ENCODE measurements around the gene NGEF.
A peak's percentile ranks its signal among the peaks of the same experiment; 100 is the strongest.

NGEF gene

DNA sequence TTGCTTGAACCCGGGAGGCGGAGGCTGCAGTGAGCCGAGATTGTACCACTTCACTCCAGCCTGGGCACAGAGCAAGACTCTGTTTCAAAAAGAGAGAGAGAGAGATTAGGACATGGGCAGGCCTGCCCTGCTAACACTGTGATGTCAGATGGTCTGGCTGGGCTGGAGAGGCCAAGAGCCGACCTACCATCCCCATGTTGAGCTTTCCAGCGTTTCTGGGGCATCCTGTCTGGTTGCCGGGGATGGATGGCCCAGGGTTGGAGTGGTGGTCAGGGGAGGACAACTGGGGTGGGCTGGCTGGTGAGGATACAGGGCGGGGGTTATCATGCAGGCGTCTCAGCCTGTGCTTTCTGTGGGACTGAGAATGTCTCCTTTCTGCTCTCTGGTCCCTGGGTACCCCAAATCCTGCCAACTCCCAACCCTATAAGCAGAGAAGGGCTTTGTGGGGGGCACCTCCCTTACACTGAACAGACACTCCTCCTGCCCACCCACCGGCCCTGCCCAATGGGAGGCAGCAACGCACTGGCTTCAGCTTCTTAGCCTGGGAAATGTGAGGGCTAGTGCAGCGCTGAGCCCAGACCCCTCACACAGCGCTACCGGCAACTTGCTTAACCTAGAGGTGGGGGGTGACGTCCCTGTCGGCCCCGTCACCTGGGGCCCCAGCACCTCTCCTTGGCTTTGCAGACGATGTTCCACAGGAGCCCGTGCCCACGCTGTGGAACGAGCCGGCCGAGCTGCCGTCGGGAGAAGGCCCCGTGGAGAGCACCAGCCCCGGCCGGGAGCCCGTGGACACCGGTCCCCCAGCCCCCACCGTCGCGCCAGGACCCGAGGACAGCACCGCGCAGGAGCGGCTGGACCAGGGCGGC lies 137.6 kb downstream of the NGEF start:
- H3K27me3 Mint-ChIP-seq = peaks cover 45% of the 10 kb centered on the region
- H3K4me1 Mint-ChIP-seq = peaks cover 7% of the 10 kb centered on the region
- DNase-seq = peak; percentile 20
- H3K4me3 Mint-ChIP-seq = peak overlapping the region; percentile 64
- no peaks in the 10 kb centered on the region for H3K9me3 Mint-ChIP-seq
- CTCF ChIA-PET = no interaction called here
- H3K36me3 Mint-ChIP-seq = no peaks in the 10 kb centered on the region
- H3K27ac Mint-ChIP-seq = no peak overlapping the region

DNA sequence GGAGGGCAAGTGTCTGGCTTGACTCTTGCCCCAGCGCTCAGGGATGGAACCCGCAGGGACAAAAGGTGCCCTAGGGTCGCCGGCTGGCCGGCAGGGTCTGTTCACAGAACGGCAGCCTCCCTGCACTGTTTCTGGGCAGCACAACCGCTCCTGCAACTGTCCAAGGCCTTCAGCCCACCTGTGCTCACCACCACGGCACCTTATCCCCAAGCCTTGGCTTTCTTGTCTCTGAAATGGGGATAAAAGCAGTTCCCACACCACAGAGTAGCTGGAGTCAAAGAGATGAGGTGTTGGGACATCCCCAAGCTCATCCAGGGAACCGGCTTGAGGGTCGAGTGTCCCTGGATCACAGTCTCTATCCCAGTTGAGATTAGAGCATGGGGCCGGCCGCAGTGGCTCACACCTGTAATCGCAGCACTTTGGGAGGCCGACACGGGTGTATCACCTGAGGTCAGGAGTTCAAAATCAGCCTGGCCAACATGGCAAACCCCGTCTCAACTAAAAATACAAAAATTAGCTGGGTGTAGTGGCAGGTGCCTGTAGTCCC lies 138.3 kb downstream of the NGEF start:
- H3K4me3 Mint-ChIP-seq = peak overlapping the region; percentile 64

DNA sequence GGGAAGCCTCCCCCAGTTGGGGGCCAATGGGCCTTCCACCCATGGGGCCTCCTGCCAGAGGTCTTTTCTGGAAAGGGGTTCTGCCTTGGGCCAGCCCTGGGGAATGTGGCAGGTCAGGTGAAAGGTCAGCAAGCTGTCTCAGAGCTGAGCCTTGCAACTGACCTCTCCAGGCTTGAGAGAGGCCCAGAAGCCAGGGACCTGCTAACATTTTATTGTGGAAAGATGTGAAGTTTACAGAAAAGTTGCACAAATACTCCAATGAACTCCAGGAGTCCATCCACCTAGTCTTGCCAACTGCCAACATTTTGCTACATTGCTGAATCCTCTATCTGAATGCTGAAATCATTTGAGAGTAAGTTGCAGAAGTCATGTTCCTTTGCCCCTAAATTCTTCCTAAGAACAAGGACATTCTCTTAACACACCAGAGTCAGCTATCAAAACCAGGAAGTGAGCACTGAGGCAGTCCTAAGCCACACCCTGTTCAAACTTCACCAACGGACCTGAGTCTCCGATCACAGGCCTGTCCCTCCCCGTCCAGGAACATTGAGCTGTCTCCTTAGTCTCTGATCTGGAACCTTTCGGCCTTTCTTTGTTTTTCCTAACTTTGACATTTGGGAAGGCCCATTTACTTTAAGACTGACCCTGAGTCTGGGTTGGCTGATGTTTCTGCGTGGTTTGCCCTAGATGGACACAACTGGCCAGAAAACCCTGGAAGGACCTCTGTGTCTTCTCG lies 139.0 kb downstream of the NGEF start:
- CTCF ChIA-PET = no interaction called here
- H3K4me3 Mint-ChIP-seq = no peak overlapping the region
- DNase-seq = peak; percentile 18
- H3K27ac Mint-ChIP-seq = no peak overlapping the region
- no peaks in the 10 kb centered on the region for H3K9me3 Mint-ChIP-seq
- peaks cover 45% of the 10 kb centered on the region for H3K27me3 Mint-ChIP-seq
- no peaks in the 10 kb centered on the region for H3K36me3 Mint-ChIP-seq
- peaks cover 7% of the 10 kb centered on the region for H3K4me1 Mint-ChIP-seq

More for the DNA sequence above, 138.3 kb downstream of the NGEF start:
- Mint-ChIP-seq H3K27ac (no peak overlapping the region), H3K9me3 (no peaks in the 10 kb centered on the region), H3K27me3 (peaks cover 45% of the 10 kb centered on the region), H3K4me1 (peaks cover 7% of the 10 kb centered on the region), H3K36me3 (no peaks in the 10 kb centered on the region)
- DNase-seq = peak; percentile 8
- CTCF ChIA-PET = no interaction called here

DNA sequence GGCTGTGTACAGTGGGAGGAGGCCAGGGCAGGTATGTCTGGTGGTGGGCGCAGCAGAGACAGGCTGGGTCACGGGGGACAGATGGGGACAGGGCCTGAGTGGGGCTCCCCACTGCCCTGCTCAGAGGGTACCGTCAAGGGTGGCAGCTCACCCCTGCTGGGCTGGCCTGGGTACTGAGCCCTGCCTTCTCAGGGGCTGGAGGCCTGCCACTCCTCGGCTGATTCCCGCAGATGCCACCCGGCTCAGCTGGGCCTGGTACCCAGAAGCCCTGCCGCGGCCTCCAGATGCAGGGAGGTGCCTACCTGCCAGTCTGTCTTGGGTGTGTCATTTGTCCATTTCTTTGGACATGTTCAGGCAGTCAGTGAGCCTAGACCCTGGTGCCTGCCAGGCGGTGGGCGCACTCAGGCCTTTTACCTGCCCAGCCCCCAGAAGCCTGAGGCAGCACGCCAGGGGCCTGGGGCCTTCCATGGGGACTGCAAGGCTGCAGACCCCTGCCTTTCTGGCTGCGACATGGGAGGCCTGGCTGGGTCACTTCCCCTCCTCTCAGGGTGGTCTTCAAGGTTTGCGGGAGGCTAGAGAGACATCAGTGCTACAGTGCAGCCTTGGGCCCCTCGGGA lies 139.7 kb downstream of the NGEF start:
- Mint-ChIP-seq H3K4me1 (peaks cover 7% of the 10 kb centered on the region), H3K36me3 (no peaks in the 10 kb centered on the region), H3K27ac (no peak overlapping the region), H3K27me3 (peaks cover 42% of the 10 kb centered on the region), H3K4me3 (no peak overlapping the region), H3K9me3 (no peaks in the 10 kb centered on the region)
- DNase-seq = peak; percentile 15
- CTCF ChIA-PET = no interaction called here

DNA sequence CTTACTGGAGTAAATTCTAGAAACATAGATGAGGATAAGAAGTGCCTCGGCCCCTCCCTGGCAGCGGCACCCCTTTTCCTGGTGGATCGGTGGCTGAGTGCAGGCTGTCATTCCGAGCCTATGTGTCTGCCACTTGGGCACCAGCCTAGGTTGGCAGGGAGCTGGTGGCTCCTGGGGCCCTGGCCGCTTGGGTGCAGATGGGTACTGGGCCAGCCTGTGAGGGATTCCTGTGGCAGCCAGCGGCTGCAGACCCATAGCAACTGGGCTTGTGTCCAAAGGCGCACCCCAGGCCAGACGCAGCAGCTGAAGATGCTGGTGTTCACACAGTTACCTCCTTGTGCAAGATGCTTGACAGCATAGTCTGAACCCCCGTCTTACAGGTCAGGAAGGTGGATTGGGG lies 140.2 kb downstream of the NGEF start:
- DNase-seq = peak; percentile 18
- peaks cover 37% of the 10 kb centered on the region for H3K27me3 Mint-ChIP-seq
- no peaks in the 10 kb centered on the region for H3K9me3 Mint-ChIP-seq
- no peaks in the 10 kb centered on the region for H3K36me3 Mint-ChIP-seq
- H3K27ac Mint-ChIP-seq = no peak overlapping the region
- H3K4me1 Mint-ChIP-seq = peaks cover 7% of the 10 kb centered on the region
- CTCF ChIA-PET = no interaction called here
- H3K4me3 Mint-ChIP-seq = no peak overlapping the region

DNA sequence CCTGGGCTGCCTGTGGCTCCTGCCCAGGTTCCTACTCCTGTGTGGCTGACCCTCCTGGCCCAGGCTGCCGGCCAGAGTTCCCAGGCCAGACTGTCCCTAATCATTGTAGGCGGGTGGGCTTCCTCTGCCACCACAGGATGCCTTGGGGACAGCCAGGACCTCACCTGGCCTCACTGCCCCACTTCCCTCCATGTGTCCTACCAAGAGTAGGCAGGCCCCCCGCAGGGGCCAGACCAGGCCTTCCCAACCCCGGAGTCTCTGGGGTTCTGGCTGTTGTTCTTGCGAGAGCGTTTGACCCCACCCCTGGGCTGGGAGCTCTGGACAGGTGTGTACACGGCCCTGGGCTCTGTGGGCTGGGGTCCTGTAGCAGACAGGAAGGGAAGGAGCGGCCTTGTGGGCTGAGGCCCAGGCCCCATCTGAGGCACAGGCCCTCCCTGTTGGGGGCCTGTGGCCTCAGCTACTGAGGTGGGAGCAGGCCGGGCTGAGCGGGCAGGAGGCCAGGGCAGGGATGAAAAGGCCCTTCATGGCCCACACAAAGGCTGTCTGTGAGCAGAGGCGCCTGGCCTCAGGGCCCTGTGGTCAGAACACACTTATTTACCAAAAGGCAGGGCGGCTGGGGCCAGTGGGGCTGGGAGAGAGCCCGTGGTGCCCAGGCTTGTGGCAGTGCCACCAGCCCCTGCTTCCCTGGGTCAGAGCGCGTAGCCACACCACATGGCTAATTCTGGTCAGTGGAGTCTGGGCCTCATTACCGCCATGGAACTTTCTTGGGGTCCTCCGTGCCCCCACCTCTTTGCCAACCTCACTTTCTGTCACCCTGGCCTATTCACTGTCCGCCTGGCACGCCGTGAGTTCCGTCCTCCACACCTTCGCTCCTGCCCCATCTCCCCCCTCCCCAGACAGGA lies 141.0 kb downstream of the NGEF start:
- Mint-ChIP-seq H3K27me3 (peaks cover 29% of the 10 kb centered on the region), H3K36me3 (no peaks in the 10 kb centered on the region), H3K4me3 (no peak overlapping the region), H3K4me1 (peaks cover 7% of the 10 kb centered on the region), H3K27ac (no peak overlapping the region), H3K9me3 (no peaks in the 10 kb centered on the region)
- CTCF ChIA-PET = interaction anchor here (1.0 kb wide), 1 partner anchor 379 kb away, joined by 3 read pairs; no protein-coding TSS in a partner anchor
- DNase-seq = peak; percentile 14

DNA sequence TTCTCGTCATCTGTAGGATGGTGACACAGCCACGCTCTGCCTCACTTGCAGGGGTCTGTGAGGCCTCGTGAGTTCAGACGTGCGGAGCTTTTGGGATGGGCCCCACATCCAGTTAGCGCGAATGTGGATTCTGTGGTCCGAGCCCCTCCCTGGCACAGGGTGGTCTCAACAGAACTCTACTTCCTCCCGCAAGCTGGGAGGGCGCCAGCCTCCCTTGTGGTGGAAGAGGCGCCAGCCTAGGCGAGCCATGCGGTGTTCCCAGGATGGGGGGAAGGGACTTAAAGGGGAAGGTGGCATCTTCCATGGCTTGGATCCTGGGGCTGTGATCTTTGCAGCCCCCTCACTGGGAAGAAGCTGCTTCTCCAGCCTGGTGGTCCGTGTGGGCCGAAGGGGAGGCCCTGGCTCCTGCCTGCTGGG lies 141.6 kb downstream of the NGEF start:
- Mint-ChIP-seq H3K9me3 (no peaks in the 10 kb centered on the region), H3K36me3 (no peaks in the 10 kb centered on the region), H3K27ac (no peak overlapping the region), H3K4me3 (no peak overlapping the region), H3K4me1 (peaks cover 7% of the 10 kb centered on the region), H3K27me3 (peaks cover 26% of the 10 kb centered on the region)
- CTCF ChIA-PET = interaction anchor here (1.0 kb wide), 1 partner anchor 379 kb away, joined by 3 read pairs; no protein-coding TSS in a partner anchor
- DNase-seq = peak; percentile 19

DNA sequence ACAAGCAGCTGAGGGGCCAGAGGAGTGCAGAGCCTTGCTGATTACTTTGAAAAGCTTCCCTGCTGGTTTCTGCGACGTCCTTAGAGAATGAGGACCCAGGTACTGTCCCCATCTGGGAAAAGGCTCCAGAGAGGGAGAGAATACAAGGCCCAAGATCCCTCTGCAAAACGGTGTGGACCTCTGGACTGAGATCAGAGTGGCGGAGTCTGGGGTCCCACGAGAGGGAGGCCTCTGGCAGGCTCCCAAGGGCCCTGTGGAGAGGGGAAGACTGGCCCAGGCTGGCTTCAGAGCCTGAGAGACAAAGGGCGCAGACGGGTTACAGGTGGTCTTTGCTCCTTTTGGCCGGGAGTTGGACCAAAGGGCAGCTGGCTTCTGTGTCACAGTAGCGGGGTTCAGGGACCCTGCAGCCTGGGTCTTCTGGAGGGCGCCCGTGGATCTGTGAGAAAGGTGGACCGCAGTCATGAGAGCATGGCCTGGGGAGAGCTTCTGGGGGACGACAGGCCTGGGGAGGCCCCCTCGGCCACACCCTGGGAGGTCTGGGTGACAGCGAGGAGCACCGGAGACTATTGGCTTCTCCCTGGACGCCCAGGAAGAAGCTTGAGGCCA lies 142.2 kb downstream of the NGEF start:
- Mint-ChIP-seq H3K27ac (no peak overlapping the region), H3K4me3 (no peak overlapping the region), H3K4me1 (peaks cover 7% of the 10 kb centered on the region), H3K27me3 (peaks cover 22% of the 10 kb centered on the region), H3K9me3 (no peaks in the 10 kb centered on the region), H3K36me3 (no peaks in the 10 kb centered on the region)
- peak; percentile 16 for DNase-seq
- CTCF ChIA-PET = no interaction called here

DNA sequence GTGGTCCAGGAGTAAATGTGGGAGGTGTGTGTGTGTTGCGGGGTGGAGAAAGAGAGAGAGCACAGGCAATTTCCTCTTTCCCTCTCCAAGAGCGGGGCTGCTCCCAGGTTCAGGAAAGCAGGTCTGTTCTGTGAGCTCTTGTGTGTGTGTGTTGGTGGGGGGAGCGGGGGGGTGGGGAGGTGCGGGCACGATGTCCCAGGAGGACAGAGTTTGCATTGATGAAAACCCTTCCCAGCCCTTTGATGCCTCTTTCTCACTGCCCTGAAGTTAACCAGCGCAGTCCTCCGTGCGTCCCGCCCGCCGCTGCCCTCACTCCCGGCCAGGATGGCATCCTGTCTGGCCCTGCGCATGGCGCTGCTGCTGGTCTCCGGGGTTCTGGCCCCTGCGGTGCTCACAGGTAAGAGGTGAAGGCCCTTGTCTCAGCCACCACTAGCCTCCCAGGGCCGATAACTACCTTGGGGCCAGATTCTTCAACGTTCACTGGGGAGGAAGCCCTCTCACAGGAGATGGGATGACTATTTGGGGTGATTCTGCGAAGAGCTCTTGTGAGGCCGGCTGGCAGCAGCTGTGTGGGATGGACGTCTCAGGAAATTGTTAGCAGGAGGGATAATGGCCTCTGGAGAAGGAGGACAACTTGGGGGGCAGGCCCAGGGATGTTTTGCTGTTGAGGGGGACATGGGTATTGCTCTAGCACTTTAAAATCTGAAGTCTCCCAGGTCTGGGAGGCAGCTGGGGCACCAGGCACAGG lies 142.9 kb downstream of the NGEF start, which contains the start of gene SNORC:
Gene SNORC, plus strand, starts transcription at position 247 of the 748 bp plus-strand sequence. Its CDS starts 78 bp downstream, at position 325.
- CTCF ChIA-PET = no interaction called here
- DNase-seq = no peak
- Mint-ChIP-seq H3K27ac (peak within 1 kb of the TSS; percentile 67), H3K4me3 (no peak within 1 kb of the TSS), H3K27me3 (peaks cover 15% of the 10 kb centered on the region), H3K4me1 (peaks cover 2% of the 10 kb centered on the region), H3K9me3 (no peaks in the 10 kb centered on the region), H3K36me3 (no peaks in the 10 kb centered on the region)

DNA sequence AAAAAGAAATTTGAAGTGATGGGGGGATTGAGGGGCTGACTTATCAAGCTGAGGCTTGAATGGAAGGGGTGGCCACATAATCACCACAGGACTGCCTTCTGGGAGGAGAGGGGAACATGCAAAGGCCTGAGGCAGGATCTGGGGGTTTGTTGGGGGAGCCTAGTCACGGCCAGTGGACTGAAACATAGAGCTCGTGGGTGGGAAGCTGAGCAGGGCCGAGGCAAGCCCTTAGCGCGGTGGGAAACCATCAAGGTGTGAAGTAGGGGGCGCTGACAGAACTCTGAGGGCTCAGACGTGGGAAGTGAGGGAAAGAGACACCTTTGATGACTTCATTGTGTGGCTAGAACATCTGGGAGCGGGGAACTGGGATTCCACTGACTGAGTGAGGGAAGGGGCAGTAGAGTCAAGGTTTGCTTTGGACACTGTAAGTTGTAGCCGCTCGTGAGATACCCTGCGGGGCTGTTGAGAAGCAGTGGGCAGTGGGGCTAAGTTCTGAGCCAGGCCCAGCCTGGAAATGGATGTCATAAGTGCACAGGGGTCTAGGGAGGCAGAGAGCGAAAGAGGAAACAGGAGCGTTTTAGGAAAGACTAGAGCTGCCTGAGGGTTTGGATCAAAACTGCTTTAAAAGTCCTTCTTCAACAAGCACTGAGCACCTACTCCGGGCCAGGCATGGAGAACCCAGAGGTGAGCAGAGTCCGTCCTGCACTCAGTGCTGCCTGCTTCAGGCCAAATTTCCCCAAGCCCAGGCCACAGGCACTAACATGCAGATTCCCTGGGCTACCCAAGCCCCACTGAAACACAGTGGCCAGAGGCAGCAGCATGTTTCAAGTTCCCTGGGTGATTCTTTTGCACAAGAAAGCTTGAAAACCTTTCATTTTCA lies 143.7 kb downstream of the NGEF start:
- Mint-ChIP-seq H3K9me3 (no peaks in the 10 kb centered on the region), H3K27me3 (peaks cover 7% of the 10 kb centered on the region), H3K36me3 (no peaks in the 10 kb centered on the region), H3K4me3 (no peak overlapping the region), H3K27ac (peak overlapping the region; percentile 34), H3K4me1 (no peaks in the 10 kb centered on the region)
- no peak for DNase-seq
- CTCF ChIA-PET = no interaction called here

DNA sequence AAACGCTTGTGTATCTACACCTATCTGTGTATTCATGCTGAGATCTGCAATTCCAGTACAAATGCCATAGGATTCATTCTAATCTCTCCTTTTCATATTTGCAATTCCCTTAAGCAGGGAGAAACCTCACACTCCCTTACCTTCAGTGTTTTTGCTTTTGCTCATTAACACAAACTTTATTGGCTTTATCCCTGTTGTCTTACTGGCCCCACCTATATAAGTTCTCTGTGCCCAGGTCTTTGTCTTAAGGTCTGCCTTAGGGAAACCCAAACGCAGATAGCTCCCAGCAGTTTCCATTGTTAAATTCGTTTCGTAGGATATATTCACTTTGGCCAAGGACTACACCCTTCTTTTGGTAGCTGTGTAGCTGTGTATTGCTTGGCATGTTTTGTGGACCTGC lies 147.0 kb downstream of the NGEF start:
- no peak for DNase-seq
- Mint-ChIP-seq H3K4me1 (no peaks in the 10 kb centered on the region), H3K36me3 (peaks cover 8% of the 10 kb centered on the region), H3K9me3 (no peaks in the 10 kb centered on the region), H3K4me3 (no peak overlapping the region), H3K27me3 (no peaks in the 10 kb centered on the region), H3K27ac (no peak overlapping the region)
- CTCF ChIA-PET = no interaction called here

DNA sequence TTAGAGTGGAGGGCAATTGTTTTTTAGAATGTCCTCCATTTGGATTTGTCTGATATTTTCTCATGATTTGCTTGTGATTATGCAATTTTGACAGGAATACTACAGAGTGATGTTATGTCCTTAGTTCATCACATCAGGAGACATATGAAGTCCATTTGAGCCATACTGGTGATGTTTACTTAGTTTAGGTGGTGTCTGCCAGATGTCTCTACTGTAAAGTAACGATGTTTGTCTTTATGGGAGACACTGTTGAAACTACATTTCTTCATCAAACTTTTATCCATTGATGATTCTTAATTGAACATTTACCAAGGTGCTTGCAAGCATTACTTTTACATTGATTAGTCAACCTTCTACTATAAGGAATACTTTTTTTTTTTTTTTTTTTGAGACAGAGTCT lies 147.9 kb downstream of the NGEF start:
- no peak overlapping the region for H3K4me3 Mint-ChIP-seq
- CTCF ChIA-PET = no interaction called here
- H3K27ac Mint-ChIP-seq = no peak overlapping the region
- DNase-seq = no peak
- H3K9me3 Mint-ChIP-seq = no peaks in the 10 kb centered on the region
- peaks cover 13% of the 10 kb centered on the region for H3K36me3 Mint-ChIP-seq
- H3K4me1 Mint-ChIP-seq = no peaks in the 10 kb centered on the region
- no peaks in the 10 kb centered on the region for H3K27me3 Mint-ChIP-seq

Data from activated naive CD4-positive, alpha-beta T cell treated with anti-CD3 and anti-CD28 coated beads, Interleukin-2, amount 10 ng/mL, durations not matched to agents 7 days and 5 days (primary cell).